Measurements from ENCODE around the gene HABP2. TPM values are rescaled to one million over a fixed set of nuclear protein-coding genes. Genes with fewer than 3 reads are reported as not detected.

Gene HABP2
- total RNA-seq (not detected), polyA plus RNA-seq (not detected)
- long read RNA-seq, donor 1 = 0 reads
- long read RNA-seq, donor 2 = 0 reads

- Histone ChIP-seq H3K4me1 (ENCODE audit: control insufficient read depth in 1 of 2, insufficient read depth in 2 of 2, low read length in 2 of 2) (no peaks in the 10 kb centered on the region), H3K9me3 (ENCODE audit: control insufficient read depth, low read length) (no peaks in the 10 kb centered on the region), H3K27ac (ENCODE audit: low read depth in 1 of 2, low read length in 2 of 2) (no peak within 1 kb of the TSS), H3K4me3 (ENCODE audit: low read length in 2 of 2) (no peak within 1 kb of the TSS), H3K27me3 (ENCODE audit: control insufficient read depth in 1 of 2, insufficient read depth in 2 of 2, low read length in 1 of 2) (peaks cover 0 to 2% of the 10 kb centered on the region in 2 donors), H3K36me3 (ENCODE audit: control insufficient read depth in 1 of 2, insufficient read depth in 2 of 2, low read length in 1 of 2) (no peaks in the 10 kb centered on the region)
- ATAC-seq (ENCODE audit: low FRiP score) = no peak
- intact Hi-C loops (cut with DNase I) = no loop called here
- WGBS, 2 donors = 86 to 92% methylated on average over 3 of the region's 3 CpGs
- peak in 1 of 2 donors; percentile 19 for DNase-seq
These were observed at the start of gene HABP2 for GRCh38 chr10:113552701-113553100. Gene HABP2 (plus strand): TSS chr10:113553053. CDS start chr10:113553122, 69 bp downstream.

- WGBS, 2 donors = 84 to 86% methylated on average over 4 of the region's 4 CpGs
- Histone ChIP-seq H3K36me3 (ENCODE audit: control insufficient read depth in 1 of 2, insufficient read depth in 2 of 2, low read length in 1 of 2) (no peaks in the 10 kb centered on the region), H3K27me3 (ENCODE audit: control insufficient read depth in 1 of 2, insufficient read depth in 2 of 2, low read length in 1 of 2) (no peaks in the 10 kb centered on the region), H3K4me3 (ENCODE audit: low read length in 2 of 2) (no peak overlapping the region), H3K4me1 (ENCODE audit: control insufficient read depth in 1 of 2, insufficient read depth in 2 of 2, low read length in 2 of 2) (peaks cover 0 to 4% of the 10 kb centered on the region in 2 donors), H3K27ac (ENCODE audit: low read depth in 1 of 2, low read length in 2 of 2) (no peak overlapping the region), H3K9me3 (ENCODE audit: control insufficient read depth, low read length) (no peaks in the 10 kb centered on the region)
- ATAC-seq (ENCODE audit: low FRiP score) = no peak
- intact Hi-C loops (cut with DNase I) = no loop called here
- peak in 1 of 2 donors; percentile 52 for DNase-seq
These were observed 48.9 kb upstream of the HABP2 start for GRCh38 chr10:113503930-113504329.

- H3K9me3 ChIP-seq (ENCODE audit: control insufficient read depth, low read length) = no peaks in the 10 kb centered on the region
- H3K36me3 ChIP-seq (ENCODE audit: control insufficient read depth in 1 of 2, insufficient read depth in 2 of 2, low read length in 1 of 2) = no peaks in the 10 kb centered on the region
- intact Hi-C loops (cut with DNase I) = no loop called here
- DNase-seq (no peak), ATAC-seq (ENCODE audit: low FRiP score) (no peak)
- H3K27ac ChIP-seq (ENCODE audit: low read depth in 1 of 2, low read length in 2 of 2) = no peak overlapping the region
- H3K4me1 ChIP-seq (ENCODE audit: control insufficient read depth in 1 of 2, insufficient read depth in 2 of 2, low read length in 2 of 2) = no peaks in the 10 kb centered on the region
- H3K27me3 ChIP-seq (ENCODE audit: control insufficient read depth in 1 of 2, insufficient read depth in 2 of 2, low read length in 1 of 2) = no peaks in the 10 kb centered on the region
- WGBS, 2 donors = 81 to 83% methylated on average over 3 of the region's 3 CpGs
- H3K4me3 ChIP-seq (ENCODE audit: low read length in 2 of 2) = no peak overlapping the region
These were observed 48.4 kb upstream of the HABP2 start for GRCh38 chr10:113504423-113504822.

GRCh38 chr10:113506476-113506875 is 46.4 kb upstream of the HABP2 start:
- no peak overlapping the region for H3K4me3 ChIP-seq (ENCODE audit: low read length in 2 of 2)
- H3K36me3 ChIP-seq (ENCODE audit: control insufficient read depth in 1 of 2, insufficient read depth in 2 of 2, low read length in 1 of 2) = no peaks in the 10 kb centered on the region
- H3K9me3 ChIP-seq (ENCODE audit: control insufficient read depth, low read length) = no peaks in the 10 kb centered on the region
- no peaks in the 10 kb centered on the region for H3K4me1 ChIP-seq (ENCODE audit: control insufficient read depth in 1 of 2, insufficient read depth in 2 of 2, low read length in 2 of 2)
- no peak for ATAC-seq (ENCODE audit: low FRiP score)
- no peak overlapping the region for H3K27ac ChIP-seq (ENCODE audit: low read depth in 1 of 2, low read length in 2 of 2)
- no peak for DNase-seq
- no peaks in the 10 kb centered on the region for H3K27me3 ChIP-seq (ENCODE audit: control insufficient read depth in 1 of 2, insufficient read depth in 2 of 2, low read length in 1 of 2)
- intact Hi-C loops (cut with DNase I) = no loop called here
- 76 to 87% methylated on average over 2 of the region's 2 CpGs for WGBS, 2 donors

- Histone ChIP-seq H3K27me3 (ENCODE audit: control insufficient read depth in 1 of 2, insufficient read depth in 2 of 2, low read length in 1 of 2) (no peaks in the 10 kb centered on the region), H3K4me3 (ENCODE audit: low read length in 2 of 2) (no peak overlapping the region), H3K27ac (ENCODE audit: low read depth in 1 of 2, low read length in 2 of 2) (no peak overlapping the region), H3K4me1 (ENCODE audit: control insufficient read depth in 1 of 2, insufficient read depth in 2 of 2, low read length in 2 of 2) (no peaks in the 10 kb centered on the region), H3K9me3 (ENCODE audit: control insufficient read depth, low read length) (no peaks in the 10 kb centered on the region), H3K36me3 (ENCODE audit: control insufficient read depth in 1 of 2, insufficient read depth in 2 of 2, low read length in 1 of 2) (no peaks in the 10 kb centered on the region)
- intact Hi-C loops (cut with DNase I) = no loop called here
- DNase-seq (no peak), ATAC-seq (ENCODE audit: low FRiP score) (no peak)
These were observed 41.4 kb upstream of the HABP2 start for GRCh38 chr10:113511419-113511818.

GRCh38 chr10:113515161-113515560 is 37.7 kb upstream of the HABP2 start:
- no peak overlapping the region for H3K4me3 ChIP-seq (ENCODE audit: low read length in 2 of 2)
- WGBS, 2 donors = 85 to 90% methylated on average over 6 of the region's 6 CpGs
- intact Hi-C loops (cut with DNase I) = no loop called here
- no peaks in the 10 kb centered on the region for H3K27me3 ChIP-seq (ENCODE audit: control insufficient read depth in 1 of 2, insufficient read depth in 2 of 2, low read length in 1 of 2)
- no peaks in the 10 kb centered on the region for H3K36me3 ChIP-seq (ENCODE audit: control insufficient read depth in 1 of 2, insufficient read depth in 2 of 2, low read length in 1 of 2)
- ATAC-seq (ENCODE audit: low FRiP score) = no peak
- DNase-seq = no peak
- no peak overlapping the region for H3K27ac ChIP-seq (ENCODE audit: low read depth in 1 of 2, low read length in 2 of 2)
- no peaks in the 10 kb centered on the region for H3K9me3 ChIP-seq (ENCODE audit: control insufficient read depth, low read length)
- no peaks in the 10 kb centered on the region for H3K4me1 ChIP-seq (ENCODE audit: control insufficient read depth in 1 of 2, insufficient read depth in 2 of 2, low read length in 2 of 2)

- H3K9me3 ChIP-seq (ENCODE audit: control insufficient read depth, low read length) = no peaks in the 10 kb centered on the region
- intact Hi-C loops (cut with DNase I) = no loop called here
- 78 to 88% methylated on average over 5 of the region's 5 CpGs for WGBS, 2 donors
- no peaks in the 10 kb centered on the region for H3K27me3 ChIP-seq (ENCODE audit: control insufficient read depth in 1 of 2, insufficient read depth in 2 of 2, low read length in 1 of 2)
- H3K4me3 ChIP-seq (ENCODE audit: low read length in 2 of 2) = no peak overlapping the region
- H3K4me1 ChIP-seq (ENCODE audit: control insufficient read depth in 1 of 2, insufficient read depth in 2 of 2, low read length in 2 of 2) = peaks cover 3 to 4% of the 10 kb centered on the region in 2 donors
- no peak overlapping the region for H3K27ac ChIP-seq (ENCODE audit: low read depth in 1 of 2, low read length in 2 of 2)
- no peak for ATAC-seq (ENCODE audit: low FRiP score)
- no peak for DNase-seq
- H3K36me3 ChIP-seq (ENCODE audit: control insufficient read depth in 1 of 2, insufficient read depth in 2 of 2, low read length in 1 of 2) = no peaks in the 10 kb centered on the region
These were observed 37.3 kb upstream of the HABP2 start for GRCh38 chr10:113515601-113516000.

- 89 to 91% methylated on average over 3 of the region's 3 CpGs for WGBS, 2 donors
- Histone ChIP-seq H3K27ac (ENCODE audit: low read depth in 1 of 2, low read length in 2 of 2) (no peak overlapping the region), H3K27me3 (ENCODE audit: control insufficient read depth in 1 of 2, insufficient read depth in 2 of 2, low read length in 1 of 2) (no peaks in the 10 kb centered on the region), H3K36me3 (ENCODE audit: control insufficient read depth in 1 of 2, insufficient read depth in 2 of 2, low read length in 1 of 2) (no peaks in the 10 kb centered on the region), H3K4me3 (ENCODE audit: low read length in 2 of 2) (no peak overlapping the region), H3K9me3 (ENCODE audit: control insufficient read depth, low read length) (no peaks in the 10 kb centered on the region), H3K4me1 (ENCODE audit: control insufficient read depth in 1 of 2, insufficient read depth in 2 of 2, low read length in 2 of 2) (peaks cover 5 to 6% of the 10 kb centered on the region in 2 donors)
- no peak for DNase-seq
- ATAC-seq (ENCODE audit: low FRiP score) = no peak
- intact Hi-C loops (cut with DNase I) = no loop called here
These were observed 36.8 kb upstream of the HABP2 start for GRCh38 chr10:113516061-113516460.

- no peaks in the 10 kb centered on the region for H3K9me3 ChIP-seq (ENCODE audit: control insufficient read depth, low read length)
- no peak overlapping the region for H3K27ac ChIP-seq (ENCODE audit: low read depth in 1 of 2, low read length in 2 of 2)
- intact Hi-C loops (cut with DNase I) = no loop called here
- H3K4me1 ChIP-seq (ENCODE audit: control insufficient read depth in 1 of 2, insufficient read depth in 2 of 2, low read length in 2 of 2) = peaks cover 5 to 6% of the 10 kb centered on the region in 2 donors
- DNase-seq = no peak
- no peak for ATAC-seq (ENCODE audit: low FRiP score)
- WGBS, 2 donors = 85% methylated on average over 10 of the region's 10 CpGs
- no peak overlapping the region for H3K4me3 ChIP-seq (ENCODE audit: low read length in 2 of 2)
- H3K36me3 ChIP-seq (ENCODE audit: control insufficient read depth in 1 of 2, insufficient read depth in 2 of 2, low read length in 1 of 2) = no peaks in the 10 kb centered on the region
- no peaks in the 10 kb centered on the region for H3K27me3 ChIP-seq (ENCODE audit: control insufficient read depth in 1 of 2, insufficient read depth in 2 of 2, low read length in 1 of 2)
These were observed 35.5 kb upstream of the HABP2 start for GRCh38 chr10:113517165-113517900.

Measured in aorta (tissue), 5 donors.